SKM-1 treated with dmso at 0.1 percent for 144 hours (cell line): ENCODE data around the gene PRKCSH.

Experiments used
- DNase-seq: peaks from one replicate; lab custom pipeline; 2025; ENCODE audit not compliant: unreplicated experiment; lab: John Stamatoyannopoulos, UW

PRKCSH gene

DNA sequence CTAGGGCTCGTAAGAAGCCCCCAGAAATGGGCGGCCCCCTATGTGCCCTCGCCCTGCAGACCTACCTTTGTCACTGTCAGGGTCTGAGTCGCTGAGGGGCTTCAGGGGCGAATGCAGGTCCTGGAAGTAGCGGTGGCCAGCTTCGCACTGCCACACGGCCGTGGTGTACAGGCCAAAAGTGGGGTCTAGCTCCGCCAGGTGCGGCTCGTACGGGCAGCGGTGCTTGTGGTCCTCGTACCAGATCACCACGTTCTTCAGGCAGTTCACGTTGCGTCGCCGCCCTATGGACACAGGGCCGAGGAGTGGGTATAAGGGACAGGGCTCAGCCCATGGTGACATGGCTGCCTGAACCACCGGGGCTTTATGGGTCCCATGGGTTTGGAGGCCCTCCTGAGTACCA lies 60.5 kb downstream of the PRKCSH start:
- DNase-seq, result no peak

DNA sequence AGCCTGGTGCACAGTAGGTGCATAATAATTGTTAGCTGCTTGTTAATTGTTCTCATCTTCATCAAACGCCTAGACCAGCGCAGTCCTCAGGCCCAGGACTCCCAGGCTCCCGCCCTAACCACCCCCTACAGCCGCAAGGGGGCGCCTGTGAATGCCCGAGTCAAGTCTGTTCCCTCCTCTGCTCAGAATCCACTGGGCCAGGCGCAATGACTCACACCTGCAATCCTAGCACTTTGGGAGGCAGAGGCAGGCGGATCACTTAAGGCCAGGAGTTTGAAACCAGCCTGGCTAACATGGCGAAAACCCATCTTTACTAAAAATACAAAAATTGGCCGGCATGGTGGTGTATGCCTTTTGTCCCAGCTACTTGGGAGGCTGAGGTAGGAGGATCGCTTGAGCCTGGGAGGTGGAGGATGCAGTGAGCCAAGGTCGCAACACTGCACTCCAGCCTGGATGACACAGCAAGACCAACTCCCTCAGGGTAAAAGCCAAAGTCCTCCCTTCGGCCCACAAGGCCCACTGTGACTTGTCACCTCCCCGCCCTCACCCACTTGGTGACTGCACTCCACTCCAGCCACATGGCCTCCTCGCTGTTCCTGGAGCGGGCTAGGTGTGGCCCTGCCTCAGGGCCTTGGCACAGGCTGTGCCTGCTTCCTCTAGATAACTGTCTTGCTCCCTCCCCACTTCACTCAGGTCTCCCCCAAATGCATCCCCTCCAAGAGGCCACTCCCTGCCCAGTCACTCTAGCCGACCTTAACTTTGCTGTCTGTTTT lies 61.1 kb downstream of the PRKCSH start:
- DNase-seq, result peak; percentile 74

DNA sequence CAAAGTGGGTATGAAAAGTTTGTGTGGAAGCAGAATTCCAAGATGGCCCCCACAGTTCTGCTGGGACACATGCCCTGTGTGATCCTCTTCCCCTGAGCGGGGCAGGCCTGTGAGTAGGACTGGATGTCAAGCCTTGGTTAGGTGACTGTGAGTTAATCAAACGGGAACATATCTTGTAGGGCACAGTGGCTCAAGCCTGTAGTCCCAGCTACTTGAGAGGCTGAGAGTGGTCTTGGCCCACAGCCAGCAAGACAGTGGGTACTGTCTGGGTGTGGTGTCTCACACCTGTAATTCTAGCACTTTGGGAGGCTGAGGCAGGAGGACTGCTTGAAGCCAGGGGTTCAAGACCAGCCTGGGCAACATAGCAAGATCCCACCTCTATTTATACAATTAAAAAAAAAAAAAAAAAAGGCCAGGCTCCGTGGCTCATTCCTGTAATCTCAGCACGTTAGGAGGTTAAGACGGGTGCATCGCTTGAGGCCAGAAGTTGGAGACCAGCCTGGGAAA lies 63.8 kb downstream of the PRKCSH start:
- no peak for DNase-seq

DNA sequence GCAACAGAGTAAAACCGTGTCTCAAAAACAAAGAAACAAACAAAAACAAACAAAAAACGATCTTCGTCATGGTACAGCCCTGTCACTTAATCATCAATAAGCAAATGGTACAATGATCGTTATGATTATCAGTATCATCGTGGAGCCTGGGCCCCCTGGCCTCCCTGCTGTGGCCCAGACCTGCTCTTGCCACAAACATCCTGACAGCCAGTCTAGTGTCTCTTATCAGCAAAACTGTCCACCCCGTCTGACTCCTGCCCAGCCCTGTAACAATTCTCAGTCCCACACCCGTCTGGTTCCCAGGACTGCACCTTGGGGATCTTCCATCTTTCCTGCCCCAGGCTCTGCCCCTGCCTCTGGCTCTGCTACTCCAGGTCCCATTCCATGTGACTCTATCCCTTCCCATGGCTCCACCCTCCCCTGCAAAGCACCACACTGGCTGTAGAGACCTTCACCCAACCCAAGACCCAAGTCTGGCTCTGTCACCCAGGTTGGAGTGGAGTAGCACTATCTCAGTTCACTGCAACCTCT lies 64.5 kb downstream of the PRKCSH start:
- DNase-seq, result no peak
